Muscle of leg (tissue), 11 donors: ENCODE measurements around the gene GNAL. TPM values are rescaled to one million over a fixed set of nuclear protein-coding genes. Genes with fewer than 3 reads are reported as not detected.

Experiments
- DNase-seq: peaks from one replicate; pipeline ENCODE4 v3.0.0; 2013
- H3K27ac ChIP-seq: one replicate; pipeline ENCODE4 v1.5.1; 2013; ENCODE audit warnings: mild to moderate bottlenecking, low read length, control low read depth
- H3K27me3 ChIP-seq: one replicate; pipeline ENCODE4 v1.6.1; 2013; ENCODE audit warnings: low read length; ENCODE audit not compliant: control insufficient read depth, insufficient read depth
- H3K36me3 ChIP-seq: one replicate; pipeline ENCODE4 v1.6.1; 2013; ENCODE audit warnings: low read length; ENCODE audit not compliant: control insufficient read depth, insufficient read depth
- H3K4me1 ChIP-seq: one replicate; pipeline ENCODE4 v1.6.1; 2013; ENCODE audit warnings: low read length; ENCODE audit not compliant: control insufficient read depth, insufficient read depth
- H3K4me3 ChIP-seq: one replicate; pipeline ENCODE4 v1.5.1; 2013; ENCODE audit warnings: low read length, control low read depth
- H3K9me3 ChIP-seq: replicated peaks from 2 replicates; pipeline ENCODE4 v1.6.1; 2013; ENCODE audit warnings: low read depth, low read length; ENCODE audit not compliant: control insufficient read depth
- WGBS: methylation state at CpG from one replicate; pipeline ENCODE4 v1.1.5; 2013; ENCODE audit warnings: missing lambda C conversion rate; ENCODE audit not compliant: insufficient coverage; 5-methylcytosine and 5-hydroxymethylcytosine counted together
- polyA plus RNA-seq, 8 donors: library from polyadenylated mRNA; unstranded; fragments of 120-200 nt; gene quantifications; one replicate each; pipeline versions ENCODE4 v1.2.1 to v1.2.3, GENCODE V29; 2013; ENCODE audit warnings: inconsistent platforms in 1 of 8, low replicate concordance in 1 of 8; ENCODE audit not compliant: insufficient read length in 8 of 8, insufficient read depth in 1 of 8
- total RNA-seq: library from RNA; stranded (reverse); fragments of 120-200 nt; gene quantifications from one replicate; pipeline ENCODE4 v1.2.4, GENCODE V29; 2013

The GNAL gene
- total and polyA plus RNA-seq, 9 donors, result 1.2 to 2.4 (median 1.7) TPM

GRCh38 chr18:11834772-11835171, 145.7 kb downstream of the GNAL start:
- no peak overlapping the region for H3K4me3 ChIP-seq
- 83% methylated on average over 1 of the region's 5 CpGs for WGBS
- H3K27me3 ChIP-seq, result no peaks in the 10 kb centered on the region
- H3K27ac ChIP-seq, result no peak overlapping the region
- no peaks in the 10 kb centered on the region for H3K36me3 ChIP-seq
- H3K4me1 ChIP-seq, result no peaks in the 10 kb centered on the region
- no peak for DNase-seq
- no peaks in the 10 kb centered on the region for H3K9me3 ChIP-seq

DNA sequence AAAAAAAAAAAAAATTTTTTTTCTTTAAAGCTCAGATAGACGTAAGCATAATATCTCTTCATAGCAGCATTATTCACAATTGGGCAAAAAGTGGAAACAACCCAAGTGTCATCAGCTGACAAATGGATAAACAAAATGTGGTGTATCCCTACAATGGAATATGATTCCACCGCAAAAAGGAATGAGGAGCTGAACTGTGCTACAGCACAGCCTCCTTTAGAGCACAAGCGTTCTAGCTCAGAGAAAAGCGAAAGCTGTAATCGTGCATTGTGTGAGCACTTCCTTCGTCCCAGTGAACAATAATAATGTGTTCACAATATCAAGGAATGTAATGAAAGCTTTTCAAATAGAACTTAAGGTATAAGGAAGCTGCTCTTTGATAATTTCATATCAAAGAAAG, 150.5 kb downstream of the GNAL start:
- WGBS, result 67% methylated on average over 1 of the region's 6 CpGs
- Histone ChIP-seq H3K36me3 (no peaks in the 10 kb centered on the region), H3K4me3 (no peak overlapping the region), H3K9me3 (no peaks in the 10 kb centered on the region), H3K4me1 (peaks cover 7% of the 10 kb centered on the region), H3K27me3 (no peaks in the 10 kb centered on the region), H3K27ac (no peak overlapping the region)
- DNase-seq, result no peak

GRCh38 chr18:11840493-11840892, 151.4 kb downstream of the GNAL start:
- Histone ChIP-seq H3K4me1 (peaks cover 7% of the 10 kb centered on the region), H3K36me3 (no peaks in the 10 kb centered on the region), H3K27ac (no peak overlapping the region), H3K9me3 (no peaks in the 10 kb centered on the region), H3K27me3 (no peaks in the 10 kb centered on the region), H3K4me3 (no peak overlapping the region)
- WGBS, result 55% methylated on average over 5 of the region's 6 CpGs
- no peak for DNase-seq

DNA sequence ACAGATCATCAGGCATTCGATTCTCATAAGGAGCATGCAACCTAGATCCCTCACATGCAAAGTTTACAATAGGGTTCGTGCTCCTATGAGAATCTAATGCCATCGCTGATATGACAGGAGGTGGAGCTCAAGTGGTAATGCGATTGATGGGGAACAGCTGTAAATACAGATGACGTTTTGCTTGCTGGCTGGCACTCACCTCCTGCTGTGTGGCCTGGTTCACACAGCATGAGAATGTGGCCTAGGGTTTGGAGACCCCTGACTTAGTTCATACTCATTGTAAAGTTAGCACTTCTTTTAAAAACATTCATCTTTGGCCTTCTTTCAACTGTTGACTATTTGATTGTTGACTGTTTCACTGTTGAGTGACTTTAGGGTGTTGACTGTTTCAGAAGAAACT, 153.5 kb downstream of the GNAL start:
- H3K27me3 ChIP-seq, result no peaks in the 10 kb centered on the region
- H3K36me3 ChIP-seq, result no peaks in the 10 kb centered on the region
- peak; percentile 36 for DNase-seq
- peaks cover 7% of the 10 kb centered on the region for H3K4me1 ChIP-seq
- H3K27ac ChIP-seq, result peak overlapping the region; percentile 15
- WGBS, result 60% methylated on average over 3 of the region's 5 CpGs
- no peak overlapping the region for H3K4me3 ChIP-seq
- no peaks in the 10 kb centered on the region for H3K9me3 ChIP-seq

DNA sequence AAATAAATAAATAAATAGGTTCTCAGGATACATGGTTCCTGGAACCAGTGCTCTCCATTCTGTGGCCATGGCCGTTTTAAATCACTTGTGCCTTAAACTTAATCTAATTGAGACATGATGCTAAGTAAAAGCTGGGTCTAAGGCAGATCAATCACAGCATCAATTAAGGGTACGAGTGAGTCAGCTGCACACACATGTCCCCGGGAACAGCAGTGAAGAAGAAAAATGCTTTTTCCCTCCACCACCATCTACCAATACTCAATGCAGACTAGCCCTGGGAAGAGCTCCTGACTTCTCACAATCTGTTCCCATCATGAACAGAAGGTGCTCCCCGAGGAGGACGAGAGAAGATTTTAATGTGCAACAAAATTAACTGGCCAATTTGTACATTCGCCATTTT, 155.4 kb downstream of the GNAL start:
- H3K4me1 ChIP-seq, result peaks cover 7% of the 10 kb centered on the region
- H3K4me3 ChIP-seq, result no peak overlapping the region
- no peak overlapping the region for H3K27ac ChIP-seq
- H3K27me3 ChIP-seq, result no peaks in the 10 kb centered on the region
- DNase-seq, result no peak
- no peaks in the 10 kb centered on the region for H3K36me3 ChIP-seq
- H3K9me3 ChIP-seq, result no peaks in the 10 kb centered on the region
- WGBS, result 75% methylated on average over 3 of the region's 6 CpGs

GRCh38 chr18:11845654-11846053, 156.6 kb downstream of the GNAL start:
- H3K27ac ChIP-seq, result no peak overlapping the region
- DNase-seq, result no peak
- H3K27me3 ChIP-seq, result peaks cover 2% of the 10 kb centered on the region
- H3K36me3 ChIP-seq, result no peaks in the 10 kb centered on the region
- H3K9me3 ChIP-seq, result no peaks in the 10 kb centered on the region
- WGBS, result 81% methylated on average over 2 of the region's 4 CpGs
- peaks cover 17% of the 10 kb centered on the region for H3K4me1 ChIP-seq
- no peak overlapping the region for H3K4me3 ChIP-seq

DNA sequence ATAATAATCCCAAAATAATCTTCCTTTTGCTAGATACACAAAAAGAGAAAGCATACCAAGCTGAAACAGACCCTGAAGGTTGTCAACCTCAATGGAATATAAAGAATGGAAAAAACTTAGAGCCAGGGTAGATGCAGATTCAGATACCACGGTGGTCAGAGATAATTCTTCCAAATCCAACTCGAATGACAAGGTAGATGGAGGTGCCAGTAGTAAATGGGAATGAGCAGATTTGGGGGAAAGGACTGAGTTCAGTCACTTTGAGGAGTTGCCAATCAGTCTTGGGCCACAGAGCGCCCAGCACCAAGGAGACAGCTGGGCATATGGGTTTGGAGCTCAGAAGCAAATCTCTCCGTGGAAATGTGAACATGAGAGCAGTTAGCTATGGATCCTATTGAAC, 158.7 kb downstream of the GNAL start:
- Histone ChIP-seq H3K36me3 (no peaks in the 10 kb centered on the region), H3K9me3 (no peaks in the 10 kb centered on the region), H3K4me3 (no peak overlapping the region), H3K4me1 (peaks cover 14% of the 10 kb centered on the region), H3K27ac (no peak overlapping the region), H3K27me3 (peaks cover 2% of the 10 kb centered on the region)
- WGBS, result 92% methylated on average over 4 of the region's 4 CpGs
- DNase-seq, result no peak

- H3K4me1 ChIP-seq, result peaks cover 13% of the 10 kb centered on the region
Observed at GRCh38 chr18:11849279-11849678, 160.2 kb downstream of the GNAL start.

GRCh38 chr18:11849841-11850634, 161.0 kb downstream of the GNAL start:
- Histone ChIP-seq H3K4me3 (peak overlapping the region; percentile 79), H3K9me3 (no peaks in the 10 kb centered on the region), H3K36me3 (peaks cover 2% of the 10 kb centered on the region), H3K27ac (peak overlapping the region; percentile 96), H3K27me3 (peaks cover 2% of the 10 kb centered on the region), H3K4me1 (peaks cover 13% of the 10 kb centered on the region)
- 38% methylated on average over 14 of the region's 17 CpGs for WGBS
- peak; percentile 74 for DNase-seq

More at GRCh38 chr18:11849279-11849678, 160.2 kb downstream of the GNAL start:
- H3K9me3 ChIP-seq, result no peaks in the 10 kb centered on the region
- WGBS, result 89% methylated on average over 7 of the region's 7 CpGs
- no peak overlapping the region for H3K4me3 ChIP-seq
- DNase-seq, result no peak
- peaks cover 2% of the 10 kb centered on the region for H3K27me3 ChIP-seq
- H3K27ac ChIP-seq, result peak overlapping the region; percentile 96
- H3K36me3 ChIP-seq, result no peaks in the 10 kb centered on the region

DNA sequence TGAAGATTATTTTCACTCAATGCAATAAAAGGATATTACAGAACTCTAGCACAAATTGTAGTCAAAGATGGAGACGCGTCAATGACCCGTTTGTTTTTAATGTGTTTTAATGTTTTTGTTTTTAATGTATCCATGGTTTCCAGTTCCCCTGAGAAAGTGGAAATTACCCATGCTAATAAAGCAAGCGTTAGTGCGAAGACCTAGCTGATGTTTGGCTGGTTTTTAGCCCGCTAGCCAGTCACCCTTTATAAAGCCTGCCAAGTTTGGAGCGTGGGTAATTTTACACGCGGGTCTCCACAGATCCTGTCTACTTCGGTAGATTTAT, 161.7 kb downstream of the GNAL start:
- DNase-seq, result peak; percentile 93
- Histone ChIP-seq H3K27me3 (peaks cover 2% of the 10 kb centered on the region), H3K4me3 (peak overlapping the region; percentile 79), H3K36me3 (peaks cover 2% of the 10 kb centered on the region), H3K9me3 (no peaks in the 10 kb centered on the region), H3K4me1 (peaks cover 13% of the 10 kb centered on the region), H3K27ac (peak overlapping the region; percentile 96)
- 0% methylated on average over 7 of the region's 10 CpGs for WGBS
